ENCODE measurements around the gene PCDHGB6.
"Not testable (repeated sequence)": the region's sequence is repeated elsewhere in the genome, so short reads cannot be mapped to it uniquely, and the experiment has no call there.

Gene PCDHGB6

DNA sequence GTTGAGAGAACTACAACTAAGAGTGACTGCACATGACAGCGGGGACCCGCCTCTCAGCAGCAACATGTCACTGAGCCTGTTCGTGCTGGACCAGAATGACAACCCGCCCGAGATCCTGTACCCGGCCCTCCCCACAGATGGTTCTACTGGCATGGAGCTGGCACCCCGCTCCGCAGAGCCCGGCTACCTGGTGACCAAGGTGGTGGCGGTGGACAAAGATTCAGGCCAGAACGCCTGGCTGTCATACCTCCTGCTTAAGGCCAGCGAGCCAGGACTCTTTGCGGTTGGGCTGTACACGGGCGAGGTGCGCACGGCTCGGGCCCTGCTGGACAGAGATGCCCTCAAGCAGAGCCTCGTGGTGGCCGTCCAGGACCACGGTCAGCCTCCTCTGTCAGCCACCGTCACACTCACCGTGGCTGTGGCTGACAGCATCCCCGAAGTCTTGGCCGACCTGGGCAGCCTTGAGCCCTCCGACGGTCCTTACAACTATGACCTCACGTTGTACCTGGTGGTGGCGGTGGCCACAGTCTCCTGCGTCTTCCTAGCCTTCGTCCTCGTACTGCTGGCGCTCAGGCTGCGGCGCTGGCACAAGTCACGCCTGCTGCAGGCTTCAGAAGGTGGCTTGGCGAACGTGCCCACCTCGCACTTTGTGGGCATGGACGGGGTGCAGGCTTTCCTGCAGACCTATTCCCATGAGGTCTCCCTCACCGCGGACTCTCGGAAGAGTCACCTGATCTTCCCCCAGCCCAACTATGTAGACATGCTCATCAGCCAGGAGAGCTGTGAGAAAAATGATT, 23.2 kb upstream of the PCDHGB6 start:
- Histone ChIP-seq H3K14ac (ENCODE audit: low read length) (no peak overlapping the region), H2AFZ (ENCODE audit: low read length) (no peak overlapping the region), H3K36me3 (replicated peaks in 1 of 2; ENCODE audit: control insufficient read depth in 2 of 2, insufficient read depth in 2 of 2, low read length in 2 of 2) (no peaks in the 10 kb centered on the region), H3K23ac (ENCODE audit: low read depth, low read length, poor library complexity) (no peak overlapping the region), H3K4ac (ENCODE audit: low read length) (no peak overlapping the region), H3K27ac (replicated peaks; ENCODE audit: low read length) (no peak overlapping the region), H4K91ac (ENCODE audit: low read depth, low read length, poor library complexity) (no peak overlapping the region), H3K9me3 (replicated peaks in 1 of 2; ENCODE audit: control insufficient read depth in 2 of 2, insufficient read depth in 1 of 2, low read depth in 1 of 2, low read length in 2 of 2) (peaks cover 32 to 43% of the 10 kb centered on the region in 2 donors), H3K4me3 (ENCODE audit: low read length in 2 of 2) (peak overlapping the region in 1 of 2 donors; percentile 57), H3K79me1 (ENCODE audit: low read depth, low read length) (peaks cover 3% of the 10 kb centered on the region), H2BK12ac (ENCODE audit: low read length) (no peak overlapping the region), H2BK15ac (ENCODE audit: low read length) (no peak overlapping the region), H3K4me1 (ENCODE audit: control insufficient read depth in 2 of 2, insufficient read depth in 1 of 2, low read depth in 1 of 2, low read length in 2 of 2) (no peaks in the 10 kb centered on the region), H3K18ac (ENCODE audit: low read length) (no peak overlapping the region), H3K27me3 (ENCODE audit: control insufficient read depth in 3 of 3, insufficient read depth in 3 of 3, low read depth in 1 of 3, low read length in 3 of 3) (no peaks in the 10 kb centered on the region), H3K4me2 (ENCODE audit: insufficient read depth, low read length, poor library complexity, severe bottlenecking) (no peak overlapping the region), H2BK120ac (ENCODE audit: low read depth, low read length) (no peak overlapping the region), H2AK5ac (ENCODE audit: low read depth, low read length) (peak overlapping the region; percentile 34), H2BK5ac (ENCODE audit: low read length) (no peak overlapping the region), H3K9ac (ENCODE audit: low read depth, low read length, poor library complexity) (no peak overlapping the region), H4K8ac (ENCODE audit: low read depth, low read length) (peak overlapping the region; percentile 74)
- DNase-seq (ENCODE audit: low spot score): no peak
- no CpG with 5 or more reads among the region's 43 CpGs for WGBS, 2 donors (ENCODE audit: extremely low coverage in 2 of 2, insufficient read length in 2 of 2, insufficient replicate concordance in 1 of 2)

DNA sequence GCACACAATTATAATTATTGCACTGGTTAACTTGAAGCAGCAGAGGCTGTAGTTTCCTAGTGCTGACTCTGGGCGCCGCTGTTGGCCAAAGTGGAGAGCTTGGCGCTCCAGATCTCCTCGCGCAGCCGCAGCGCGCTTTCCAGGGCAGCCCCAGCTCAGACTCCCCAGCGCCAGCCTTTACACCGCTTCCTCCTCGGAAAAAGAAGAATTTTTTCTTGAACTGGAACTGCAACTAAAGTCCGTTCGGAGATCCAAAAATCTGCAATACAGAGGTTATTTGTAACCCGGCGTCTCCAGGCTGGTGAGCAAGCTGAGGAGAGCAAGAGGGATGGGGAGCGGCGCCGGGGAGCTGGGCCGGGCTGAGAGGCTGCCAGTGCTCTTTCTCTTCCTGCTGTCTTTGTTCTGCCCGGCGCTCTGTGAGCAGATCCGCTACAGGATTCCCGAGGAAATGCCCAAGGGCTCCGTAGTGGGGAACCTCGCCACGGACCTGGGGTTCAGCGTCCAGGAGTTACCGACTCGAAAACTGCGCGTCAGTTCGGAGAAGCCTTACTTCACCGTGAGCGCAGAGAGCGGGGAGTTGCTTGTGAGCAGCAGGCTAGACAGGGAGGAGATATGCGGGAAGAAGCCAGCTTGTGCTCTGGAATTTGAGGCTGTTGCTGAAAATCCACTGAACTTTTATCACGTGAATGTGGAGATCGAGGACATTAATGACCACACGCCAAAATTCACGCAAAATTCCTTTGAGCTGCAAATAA, 20.1 kb upstream of the PCDHGB6 start, which contains the start of gene PCDHGB4:
TSS of gene PCDHGB4 (plus strand) at position 142 of the 755 bp plus-strand sequence. CDS start at position 329, 187 bp downstream.
- H3K9ac ChIP-seq (ENCODE audit: low read depth, low read length, poor library complexity); H2AK5ac ChIP-seq (ENCODE audit: low read depth, low read length); H4K91ac ChIP-seq (ENCODE audit: low read depth, low read length, poor library complexity); H3K4ac ChIP-seq (ENCODE audit: low read length); H4K8ac ChIP-seq (ENCODE audit: low read depth, low read length); H3K18ac ChIP-seq (ENCODE audit: low read length); H2BK15ac ChIP-seq (ENCODE audit: low read length); H2BK120ac ChIP-seq (ENCODE audit: low read depth, low read length); H3K23ac ChIP-seq (ENCODE audit: low read depth, low read length, poor library complexity); H2BK12ac ChIP-seq (ENCODE audit: low read length); H3K4me1 ChIP-seq (ENCODE audit: control insufficient read depth in 2 of 2, insufficient read depth in 1 of 2, low read depth in 1 of 2, low read length in 2 of 2); H3K27ac ChIP-seq (replicated peaks; ENCODE audit: low read length); H3K27me3 ChIP-seq (ENCODE audit: control insufficient read depth in 3 of 3, insufficient read depth in 3 of 3, low read depth in 1 of 3, low read length in 3 of 3); H3K14ac ChIP-seq (ENCODE audit: low read length); H2BK5ac ChIP-seq (ENCODE audit: low read length); H3K79me1 ChIP-seq (ENCODE audit: low read depth, low read length): not testable (repeated sequence)
- peak within 1 kb of the TSS; percentile 32 for H3K4me2 ChIP-seq (ENCODE audit: insufficient read depth, low read length, poor library complexity, severe bottlenecking)
- H3K4me3 ChIP-seq (ENCODE audit: low read length in 2 of 2): peak within 1 kb of the TSS in 1 of 2 donors; percentile 42
- H3K36me3 ChIP-seq (replicated peaks in 1 of 2; ENCODE audit: control insufficient read depth in 2 of 2, insufficient read depth in 2 of 2, low read length in 2 of 2): peaks cover 7 to 11% of the 10 kb centered on the region in 2 donors
- peak; percentile 6 for DNase-seq (ENCODE audit: low spot score)
- H3K9me3 ChIP-seq (replicated peaks in 1 of 2; ENCODE audit: control insufficient read depth in 2 of 2, insufficient read depth in 1 of 2, low read depth in 1 of 2, low read length in 2 of 2): peaks cover 40 to 64% of the 10 kb centered on the region in 2 donors
- H2AFZ ChIP-seq (ENCODE audit: low read length): peak within 1 kb of the TSS; percentile 82
- whole genome bisulfite sequencing, 2 donors (ENCODE audit: extremely low coverage in 2 of 2, insufficient read length in 2 of 2, insufficient replicate concordance in 1 of 2): no CpG with 5 or more reads among the region's 40 CpGs

- H2AK5ac ChIP-seq (ENCODE audit: low read depth, low read length): no peak overlapping the region
- H3K4me2 ChIP-seq (ENCODE audit: insufficient read depth, low read length, poor library complexity, severe bottlenecking): no peak overlapping the region
- H3K18ac ChIP-seq (ENCODE audit: low read length): no peak overlapping the region
- H3K79me1 ChIP-seq (ENCODE audit: low read depth, low read length): peaks cover 4% of the 10 kb centered on the region
- no peak overlapping the region for H3K27ac ChIP-seq (replicated peaks; ENCODE audit: low read length)
- peaks cover 11 to 20% of the 10 kb centered on the region in 2 donors for H3K36me3 ChIP-seq (replicated peaks in 1 of 2; ENCODE audit: control insufficient read depth in 2 of 2, insufficient read depth in 2 of 2, low read length in 2 of 2)
- no CpG with 5 or more reads among the region's 10 CpGs for WGBS, 2 donors (ENCODE audit: extremely low coverage in 2 of 2, insufficient read length in 2 of 2, insufficient replicate concordance in 1 of 2)
- H3K23ac ChIP-seq (ENCODE audit: low read depth, low read length, poor library complexity): no peak overlapping the region
- DNase-seq (ENCODE audit: low spot score): no peak
- H3K4ac ChIP-seq (ENCODE audit: low read length): no peak overlapping the region
- no peak overlapping the region for H3K14ac ChIP-seq (ENCODE audit: low read length)
- no peak overlapping the region for H4K8ac ChIP-seq (ENCODE audit: low read depth, low read length)
- no peak overlapping the region for H2BK5ac ChIP-seq (ENCODE audit: low read length)
- H4K91ac ChIP-seq (ENCODE audit: low read depth, low read length, poor library complexity): no peak overlapping the region
- no peak overlapping the region for H2BK120ac ChIP-seq (ENCODE audit: low read depth, low read length)
- no peak overlapping the region for H2AFZ ChIP-seq (ENCODE audit: low read length)
- H3K27me3 ChIP-seq (ENCODE audit: control insufficient read depth in 3 of 3, insufficient read depth in 3 of 3, low read depth in 1 of 3, low read length in 3 of 3): no peaks in the 10 kb centered on the region
- peaks cover 39 to 64% of the 10 kb centered on the region in 2 donors for H3K9me3 ChIP-seq (replicated peaks in 1 of 2; ENCODE audit: control insufficient read depth in 2 of 2, insufficient read depth in 1 of 2, low read depth in 1 of 2, low read length in 2 of 2)
- H2BK15ac ChIP-seq (ENCODE audit: low read length): no peak overlapping the region
- H2BK12ac ChIP-seq (ENCODE audit: low read length): no peak overlapping the region
- H3K4me3 ChIP-seq (ENCODE audit: low read length in 2 of 2): no peak overlapping the region
- no peaks in the 10 kb centered on the region for H3K4me1 ChIP-seq (ENCODE audit: control insufficient read depth in 2 of 2, insufficient read depth in 1 of 2, low read depth in 1 of 2, low read length in 2 of 2)
- H3K9ac ChIP-seq (ENCODE audit: low read depth, low read length, poor library complexity): no peak overlapping the region
Observed at GRCh38 chr5:141388661-141389060, 19.2 kb upstream of the PCDHGB6 start.
